ENCODE results near the gene DOCK9.
A peak's percentile ranks its signal among the peaks of the same experiment; 100 is the strongest.

DOCK9 gene

GRCh38 chr13:98868932-98869331 is 108.9 kb downstream of the DOCK9 start:
- Histone ChIP-seq H3K4me3 (ENCODE audit: low read length) (no peak overlapping the region), H4K20me1 (ENCODE audit: insufficient read depth, low read length) (no peaks in the 10 kb centered on the region), H3K9me2 (replicated peaks; ENCODE audit: insufficient read depth, low read length) (no peaks in the 10 kb centered on the region), H3K9ac (ENCODE audit: low read length) (no peak overlapping the region), H3F3A (ENCODE audit: insufficient read depth, low read length) (no peaks in the 10 kb centered on the region), H2AFZ (ENCODE audit: low read length) (no peak overlapping the region), H3K27me3 (replicated peaks; ENCODE audit: insufficient read depth, low read length) (no peaks in the 10 kb centered on the region), H3K79me2 (ENCODE audit: low read length) (no peaks in the 10 kb centered on the region), H3K36me3 (replicated peaks; ENCODE audit: insufficient read depth, low read length) (no peaks in the 10 kb centered on the region), H3K4me2 (ENCODE audit: low read depth, low read length) (no peak overlapping the region), H3K4me1 (ENCODE audit: low read length) (no peaks in the 10 kb centered on the region), H3K9me3 (replicated peaks; ENCODE audit: insufficient read depth, low read length) (no peaks in the 10 kb centered on the region), H3K27ac (ENCODE audit: low read length) (no peak overlapping the region)
- DNase-seq: no peak
- TF ChIP-seq EZH2phosphoT487 (IDR thresholded peaks at IDR 0.05; ENCODE audit: low read length) (no peak), CTCF (IDR thresholded peaks at IDR 0.05; ENCODE audit: low read length) (no peak), EZH2 (optimal IDR thresholded peaks at IDR 0.05; ENCODE audit: low read depth, low read length) (no peak)

- no peaks in the 10 kb centered on the region for H3K36me3 ChIP-seq (replicated peaks; ENCODE audit: insufficient read depth, low read length)
Measured at GRCh38 chr13:98866882-98867281, 111.0 kb downstream of the DOCK9 start.

GRCh38 chr13:98860491-98860890 is 117.4 kb downstream of the DOCK9 start:
- Histone ChIP-seq H4K20me1 (ENCODE audit: insufficient read depth, low read length) (no peaks in the 10 kb centered on the region), H3K27me3 (replicated peaks; ENCODE audit: insufficient read depth, low read length) (no peaks in the 10 kb centered on the region), H3K27ac (ENCODE audit: low read length) (no peak overlapping the region), H3K9ac (ENCODE audit: low read length) (no peak overlapping the region), H3K9me3 (replicated peaks; ENCODE audit: insufficient read depth, low read length) (no peaks in the 10 kb centered on the region), H3F3A (ENCODE audit: insufficient read depth, low read length) (no peaks in the 10 kb centered on the region), H3K4me3 (ENCODE audit: low read length) (no peak overlapping the region), H3K9me2 (replicated peaks; ENCODE audit: insufficient read depth, low read length) (no peaks in the 10 kb centered on the region), H3K4me2 (ENCODE audit: low read depth, low read length) (no peak overlapping the region), H3K36me3 (replicated peaks; ENCODE audit: insufficient read depth, low read length) (no peaks in the 10 kb centered on the region), H2AFZ (ENCODE audit: low read length) (no peak overlapping the region), H3K79me2 (ENCODE audit: low read length) (no peaks in the 10 kb centered on the region), H3K4me1 (ENCODE audit: low read length) (no peaks in the 10 kb centered on the region)
- DNase-seq: no peak
- no peak for TF ChIP-seq CTCF (IDR thresholded peaks at IDR 0.05; ENCODE audit: low read length)
- no peak for TF ChIP-seq EZH2 (optimal IDR thresholded peaks at IDR 0.05; ENCODE audit: low read depth, low read length)

More at GRCh38 chr13:98866882-98867281, 111.0 kb downstream of the DOCK9 start:
- no peaks in the 10 kb centered on the region for H3K4me1 ChIP-seq (ENCODE audit: low read length)
- no peaks in the 10 kb centered on the region for H4K20me1 ChIP-seq (ENCODE audit: insufficient read depth, low read length)
- H3K79me2 ChIP-seq (ENCODE audit: low read length): no peaks in the 10 kb centered on the region
- no peak overlapping the region for H3K9ac ChIP-seq (ENCODE audit: low read length)
- H3K9me3 ChIP-seq (replicated peaks; ENCODE audit: insufficient read depth, low read length): no peaks in the 10 kb centered on the region
- H3K27me3 ChIP-seq (replicated peaks; ENCODE audit: insufficient read depth, low read length): no peaks in the 10 kb centered on the region
- no peak overlapping the region for H3K4me3 ChIP-seq (ENCODE audit: low read length)
- DNase-seq: no peak
- no peaks in the 10 kb centered on the region for H3K9me2 ChIP-seq (replicated peaks; ENCODE audit: insufficient read depth, low read length)
- H3K4me2 ChIP-seq (ENCODE audit: low read depth, low read length): no peak overlapping the region
- TF ChIP-seq EZH2 (optimal IDR thresholded peaks at IDR 0.05; ENCODE audit: low read depth, low read length) (no peak), CTCF (IDR thresholded peaks at IDR 0.05; ENCODE audit: low read length) (0 out of 2 replicates have a peak, but pooled peaks have one; percentile 5), EZH2phosphoT487 (IDR thresholded peaks at IDR 0.05; ENCODE audit: low read length) (no peak)
- H3F3A ChIP-seq (ENCODE audit: insufficient read depth, low read length): no peaks in the 10 kb centered on the region
- no peak overlapping the region for H2AFZ ChIP-seq (ENCODE audit: low read length)
- H3K27ac ChIP-seq (ENCODE audit: low read length): no peak overlapping the region
